ENCODE data around the gene ADAMTS6.

The ADAMTS6 gene

GRCh38 chr5:65163698-65164097 is 318.0 kb downstream of the ADAMTS6 start:
- no peak for TF ChIP-seq POLR2A (IDR thresholded peaks at IDR 0.05; ENCODE audit: low read length)
- no peak for TF ChIP-seq GATA1 (IDR thresholded peaks at IDR 0.05; ENCODE audit: low read depth, low read length)
- no peak for DNase-seq

DNA sequence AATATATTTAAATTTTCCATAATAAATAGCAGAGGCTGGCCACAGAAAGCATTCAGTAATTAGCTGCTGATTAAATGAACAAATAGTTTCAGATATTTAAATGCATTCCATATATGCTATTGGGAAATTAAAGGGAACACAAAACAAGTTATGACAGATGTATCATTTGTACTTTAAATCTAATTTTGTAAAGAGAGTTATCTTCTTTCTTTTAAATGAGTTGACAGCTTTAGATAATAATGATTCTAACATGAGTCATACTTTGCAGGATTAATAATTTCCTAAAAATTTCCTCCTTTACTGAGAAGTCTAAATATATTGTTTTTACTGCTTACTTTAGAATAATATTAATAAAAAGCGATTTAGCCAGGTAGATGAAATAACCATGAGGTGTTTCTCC is 320.1 kb downstream of the ADAMTS6 start:
- no peak for DNase-seq
- TF ChIP-seq GATA1 (IDR thresholded peaks at IDR 0.05; ENCODE audit: low read depth, low read length) (no peak), POLR2A (IDR thresholded peaks at IDR 0.05; ENCODE audit: low read length) (no peak)

GRCh38 chr5:65157906-65158603 is 323.7 kb downstream of the ADAMTS6 start:
- no peak for DNase-seq

GRCh38 chr5:65156933-65157332 is 324.8 kb downstream of the ADAMTS6 start:
- TF ChIP-seq GATA1 (IDR thresholded peaks at IDR 0.05; ENCODE audit: low read depth, low read length): no peak
- TF ChIP-seq POLR2A (IDR thresholded peaks at IDR 0.05; ENCODE audit: low read length): no peak
- DNase-seq: no peak

More at GRCh38 chr5:65157906-65158603, 323.7 kb downstream of the ADAMTS6 start:
- no peak for TF ChIP-seq GATA1 (IDR thresholded peaks at IDR 0.05; ENCODE audit: low read depth, low read length)
- no peak for TF ChIP-seq POLR2A (IDR thresholded peaks at IDR 0.05; ENCODE audit: low read length)

- no peak for DNase-seq
- TF ChIP-seq POLR2A (IDR thresholded peaks at IDR 0.05; ENCODE audit: low read length) (no peak), GATA1 (IDR thresholded peaks at IDR 0.05; ENCODE audit: low read depth, low read length) (no peak)
These were observed 329.6 kb downstream of the ADAMTS6 start for GRCh38 chr5:65152131-65152530.

DNA sequence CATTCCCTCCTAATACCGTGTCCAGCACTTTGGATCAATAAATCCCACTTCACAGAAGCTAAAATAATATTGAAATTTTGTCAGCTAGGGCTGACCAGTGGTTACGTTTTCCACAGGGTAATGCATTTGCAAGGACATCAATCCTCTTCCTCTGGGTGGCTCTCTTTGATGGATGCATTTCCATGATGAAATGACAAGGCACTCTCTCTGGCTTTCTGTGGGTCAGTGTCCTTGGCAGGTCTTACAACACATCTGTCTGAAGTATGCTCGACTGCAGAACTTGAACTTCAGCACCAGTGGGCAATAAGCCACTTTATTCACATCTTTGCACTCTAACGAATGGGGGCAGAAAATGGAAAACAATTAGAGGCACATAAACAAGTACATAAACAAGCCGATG is 330.1 kb downstream of the ADAMTS6 start:
- TF ChIP-seq GATA1 (IDR thresholded peaks at IDR 0.05; ENCODE audit: low read depth, low read length) (no peak), POLR2A (IDR thresholded peaks at IDR 0.05; ENCODE audit: low read length) (no peak)
- DNase-seq: no peak

- TF ChIP-seq GATA1 (IDR thresholded peaks at IDR 0.05; ENCODE audit: low read depth, low read length): no peak
- TF ChIP-seq POLR2A (IDR thresholded peaks at IDR 0.05; ENCODE audit: low read length): no peak
- DNase-seq: no peak
These were observed 331.0 kb downstream of the ADAMTS6 start for GRCh38 chr5:65150599-65151304.

DNA sequence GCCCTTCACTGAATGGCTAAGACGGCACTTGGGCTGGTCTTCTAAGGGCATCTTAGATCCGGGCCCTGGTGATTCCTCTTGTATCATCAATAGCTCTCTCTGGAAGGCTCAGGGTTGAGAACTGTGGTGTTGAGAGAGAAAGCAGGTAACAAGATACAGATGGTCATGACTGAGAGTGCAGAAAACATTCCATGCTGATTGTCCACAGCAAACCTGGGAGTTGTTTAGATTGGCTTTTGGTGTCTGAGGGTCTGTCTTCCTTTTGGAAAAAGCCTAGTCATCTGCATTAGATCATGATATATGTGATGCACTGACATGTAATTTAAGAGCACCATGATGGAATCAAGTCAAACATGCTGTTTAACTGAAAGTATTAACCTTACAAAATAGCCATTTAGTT is 331.9 kb downstream of the ADAMTS6 start:
- no peak for DNase-seq
- TF ChIP-seq POLR2A (IDR thresholded peaks at IDR 0.05; ENCODE audit: low read length) (no peak), GATA1 (IDR thresholded peaks at IDR 0.05; ENCODE audit: low read depth, low read length) (no peak)

- no peak for DNase-seq
- no peak for TF ChIP-seq POLR2A (IDR thresholded peaks at IDR 0.05; ENCODE audit: low read length)
- no peak for TF ChIP-seq GATA1 (IDR thresholded peaks at IDR 0.05; ENCODE audit: low read depth, low read length)
These were observed 337.4 kb downstream of the ADAMTS6 start for GRCh38 chr5:65144136-65144871.

DNA sequence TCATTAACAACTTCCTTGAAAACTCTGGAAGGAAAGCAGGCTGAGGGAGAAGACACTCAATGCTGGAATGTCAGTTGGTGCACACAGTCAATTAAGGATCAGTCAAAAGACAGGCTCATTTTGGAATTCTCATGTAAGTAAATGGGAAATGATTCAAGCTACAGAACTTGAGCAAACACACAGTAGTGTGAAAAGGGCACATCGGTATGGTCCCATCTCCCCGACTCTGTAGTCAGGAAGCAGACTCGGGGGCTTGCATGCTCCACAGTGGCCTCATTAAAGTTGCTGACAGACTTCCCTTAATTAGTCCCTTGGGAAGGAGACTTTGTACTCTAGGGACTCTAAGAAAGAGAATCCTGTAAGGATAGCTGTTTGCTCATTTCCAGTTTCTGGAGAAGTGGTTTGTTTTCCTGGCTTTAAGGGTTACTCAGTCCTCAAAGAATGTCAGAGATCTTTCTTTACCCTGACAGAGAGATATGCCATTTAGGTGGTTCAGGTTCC is 339.2 kb downstream of the ADAMTS6 start:
- no peak for DNase-seq
- TF ChIP-seq GATA1 (IDR thresholded peaks at IDR 0.05; ENCODE audit: low read depth, low read length) (no peak), POLR2A (IDR thresholded peaks at IDR 0.05; ENCODE audit: low read length) (no peak)

DNA sequence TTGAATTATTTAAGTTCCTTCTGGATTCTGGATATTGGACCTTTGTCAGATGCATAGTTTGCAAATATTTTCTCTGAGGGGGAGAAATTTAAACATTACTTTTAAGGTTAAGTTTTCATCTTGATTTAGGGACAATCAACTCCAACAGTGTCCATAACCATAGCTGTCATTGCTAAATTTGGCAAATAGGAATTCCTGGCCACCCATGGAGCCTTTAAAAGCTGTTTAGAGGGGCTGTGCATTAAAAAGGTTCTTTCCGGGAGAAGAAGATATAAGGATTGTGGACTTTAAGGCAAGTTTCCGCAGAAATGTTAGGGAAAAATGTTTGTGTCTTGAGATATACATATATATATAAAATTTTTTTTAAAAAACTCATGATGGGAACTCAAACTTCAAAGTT is 339.7 kb downstream of the ADAMTS6 start:
- TF ChIP-seq POLR2A (IDR thresholded peaks at IDR 0.05; ENCODE audit: low read length) (no peak), GATA1 (IDR thresholded peaks at IDR 0.05; ENCODE audit: low read depth, low read length) (no peak)
- DNase-seq: no peak

DNA sequence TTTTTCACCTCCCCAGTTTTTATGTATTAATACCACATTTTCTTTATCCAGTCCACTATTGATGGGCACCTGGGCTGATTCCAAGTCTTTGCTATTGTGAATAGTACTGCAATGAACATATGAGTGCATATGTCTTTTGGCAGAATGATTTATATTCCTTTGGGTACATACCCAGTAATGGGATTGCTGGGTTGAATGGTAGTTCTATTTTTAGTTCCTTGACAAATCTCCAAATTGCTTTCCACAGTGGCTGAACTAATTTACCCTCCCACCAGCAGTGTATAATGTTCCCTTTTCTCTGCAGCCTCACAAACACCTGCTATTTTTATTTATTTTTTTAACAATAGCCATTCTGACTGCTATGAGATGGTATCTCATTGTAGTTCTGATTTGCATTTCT is 340.2 kb downstream of the ADAMTS6 start:
- DNase-seq: no peak
- TF ChIP-seq GATA1 (IDR thresholded peaks at IDR 0.05; ENCODE audit: low read depth, low read length): no peak
- TF ChIP-seq POLR2A (IDR thresholded peaks at IDR 0.05; ENCODE audit: low read length): no peak

- TF ChIP-seq GATA1 (IDR thresholded peaks at IDR 0.05; ENCODE audit: low read depth, low read length): no peak
- no peak for TF ChIP-seq POLR2A (IDR thresholded peaks at IDR 0.05; ENCODE audit: low read length)
- DNase-seq: no peak
These were observed 344.1 kb downstream of the ADAMTS6 start for GRCh38 chr5:65137631-65138030.

DNA sequence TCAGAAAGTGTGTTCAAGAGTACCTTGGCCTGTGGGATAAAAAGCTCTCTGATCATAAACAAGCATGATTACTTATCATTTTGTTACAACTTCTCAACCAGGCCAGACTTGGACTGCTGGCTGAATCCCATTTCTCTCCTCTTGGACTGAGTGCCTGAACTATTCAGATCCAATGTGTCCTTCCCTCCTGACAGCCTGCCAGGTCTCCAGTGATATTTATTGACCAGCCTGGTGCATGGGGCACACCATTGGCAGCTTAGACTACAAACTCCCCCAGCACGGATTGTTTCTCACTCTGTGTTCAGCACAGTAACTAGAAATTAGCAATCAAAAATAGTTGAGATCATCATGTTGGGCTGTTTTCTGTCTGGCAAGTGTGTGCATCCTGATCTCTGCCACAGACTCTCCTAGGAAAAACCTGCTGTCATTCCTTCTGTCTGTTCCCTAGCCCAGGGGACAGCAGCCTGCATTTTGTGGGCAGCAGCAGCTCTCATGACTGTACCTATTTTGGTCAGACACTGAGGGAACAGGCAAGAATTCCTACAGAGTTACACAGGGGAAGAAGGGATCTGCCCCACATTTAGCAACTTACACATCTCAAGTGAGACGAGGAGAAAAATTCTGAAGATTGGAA is 348.1 kb downstream of the ADAMTS6 start:
- DNase-seq: no peak
- TF ChIP-seq POLR2A (IDR thresholded peaks at IDR 0.05; ENCODE audit: low read length): no peak
- TF ChIP-seq GATA1 (IDR thresholded peaks at IDR 0.05; ENCODE audit: low read depth, low read length): no peak
